GM21515 (cell line): ENCODE results near the gene POMT1.

Experiments
- ATAC-seq: cut with Tn5 transposase; IDR thresholded peaks from one replicate; pipeline ENCODE4 v1.9.1; 2021; ENCODE audit not compliant: unreplicated experiment

The POMT1 gene

GRCh38 chr9:131476777-131477345, 25.9 kb upstream of the POMT1 start:
- no peak for ATAC-seq

- ATAC-seq, result no peak
These were observed 25.4 kb upstream of the POMT1 start for GRCh38 chr9:131477367-131477766.

- no peak for ATAC-seq
These were observed 24.8 kb upstream of the POMT1 start for GRCh38 chr9:131477816-131478419.

GRCh38 chr9:131478421-131478868, 24.3 kb upstream of the POMT1 start:
- no peak for ATAC-seq

GRCh38 chr9:131478911-131479310, 23.8 kb upstream of the POMT1 start:
- ATAC-seq, result no peak

GRCh38 chr9:131480258-131480657, 22.5 kb upstream of the POMT1 start:
- ATAC-seq, result no peak

- no peak for ATAC-seq
These were observed 21.0 kb upstream of the POMT1 start for GRCh38 chr9:131481441-131482342.

- no peak for ATAC-seq
These were observed 20.2 kb upstream of the POMT1 start for GRCh38 chr9:131482343-131483006.

- ATAC-seq, result no peak
These were observed 19.2 kb upstream of the POMT1 start for GRCh38 chr9:131483319-131484050.

GRCh38 chr9:131484051-131484445, 18.7 kb upstream of the POMT1 start:
- no peak for ATAC-seq

- ATAC-seq, result no peak
These were observed 18.0 kb upstream of the POMT1 start for GRCh38 chr9:131484560-131485185.

GRCh38 chr9:131485206-131485605, 17.5 kb upstream of the POMT1 start:
- no peak for ATAC-seq

GRCh38 chr9:131485728-131486422, 16.8 kb upstream of the POMT1 start:
- ATAC-seq, result no peak

- no peak for ATAC-seq
These were observed 15.7 kb upstream of the POMT1 start for GRCh38 chr9:131487001-131487400.

GRCh38 chr9:131487621-131488031, 15.1 kb upstream of the POMT1 start:
- ATAC-seq, result no peak

GRCh38 chr9:131490514-131490913, 12.2 kb upstream of the POMT1 start:
- ATAC-seq, result no peak

- no peak for ATAC-seq
These were observed 11.6 kb upstream of the POMT1 start for GRCh38 chr9:131491001-131491710.

- ATAC-seq, result no peak
These were observed 10.6 kb upstream of the POMT1 start for GRCh38 chr9:131492070-131492469.

GRCh38 chr9:131494296-131494870, 8.3 kb upstream of the POMT1 start:
- no peak for ATAC-seq
